H9 (cell line): ENCODE results near the gene VEZT. TPM values are rescaled to one million over a fixed set of nuclear protein-coding genes. Genes with fewer than 3 reads are reported as not detected.
A peak's percentile ranks its signal among the peaks of the same experiment; 100 is the strongest.

Source experiments
- DNase-seq: peaks from one replicate; pipeline ENCODE4 v3.0.0-alpha.2; 2017
- H2AFZ ChIP-seq: one replicate; pipeline ENCODE4 v1.6.1; 2013; ENCODE audit warnings: mild to moderate bottlenecking, low read length, control low read depth, moderate library complexity
- H2AK5ac ChIP-seq: 2 replicates; pipeline ENCODE4 v1.6.1; 2013; ENCODE audit warnings: low read length, control low read depth, mixed read lengths; ENCODE audit not compliant: insufficient read length
- H2BK120ac ChIP-seq: one replicate; pipeline ENCODE4 v1.6.1; 2013; ENCODE audit warnings: low read depth, mild to moderate bottlenecking, low read length, control low read depth, inconsistent platforms; ENCODE audit not compliant: poor library complexity, severe bottlenecking
- H2BK12ac ChIP-seq: 2 replicates; pipeline ENCODE4 v1.6.1; 2013; ENCODE audit warnings: low read length, control low read depth, mixed read lengths, low read depth; ENCODE audit not compliant: insufficient read length
- H2BK15ac ChIP-seq: 2 replicates; pipeline ENCODE4 v1.6.1; 2013; ENCODE audit warnings: low read depth, low read length, control low read depth
- H2BK20ac ChIP-seq: one replicate; pipeline ENCODE4 v1.6.1; 2013; ENCODE audit warnings: low read depth, mild to moderate bottlenecking, low read length, control low read depth, inconsistent platforms; ENCODE audit not compliant: poor library complexity, severe bottlenecking
- H2BK5ac ChIP-seq: 2 replicates; pipeline ENCODE4 v1.6.1; 2013; ENCODE audit warnings: low read length, control low read depth, mixed read lengths; ENCODE audit not compliant: insufficient read length
- H3K14ac ChIP-seq: 2 replicates; pipeline ENCODE4 v1.6.1; 2013; ENCODE audit warnings: low read length, control low read depth; ENCODE audit not compliant: insufficient read depth
- H3K18ac ChIP-seq: 2 replicates; pipeline ENCODE4 v1.6.1; 2013; ENCODE audit warnings: low read depth, mild to moderate bottlenecking, mixed read lengths, low read length, control low read depth; ENCODE audit not compliant: insufficient read length
- H3K23ac ChIP-seq: 2 replicates; pipeline ENCODE4 v1.6.1; 2013; ENCODE audit warnings: low read length, control low read depth, mixed read lengths, low read depth; ENCODE audit not compliant: insufficient read length
- H3K23me2 ChIP-seq: 2 replicates; pipeline ENCODE4 v1.6.1; 2013; ENCODE audit warnings: low read depth, mild to moderate bottlenecking, mixed read lengths, low read length, control low read depth; ENCODE audit not compliant: insufficient read length, poor library complexity, severe bottlenecking
- H3K27ac ChIP-seq: 2 replicates; pipeline ENCODE4 v1.5.1; 2013; ENCODE audit warnings: low read length, control low read depth, mixed read lengths, low read depth; ENCODE audit not compliant: insufficient read length
- H3K27me3 ChIP-seq: 2 replicates; pipeline ENCODE4 v1.6.1; 2013; ENCODE audit warnings: low read length, control low read depth, inconsistent platforms; ENCODE audit not compliant: insufficient read depth
- H3K4ac ChIP-seq: 2 replicates; pipeline ENCODE4 v1.6.1; 2013; ENCODE audit warnings: low read depth, mild to moderate bottlenecking, control low read depth, inconsistent platforms, low read length, moderate library complexity
- H3K4me1 ChIP-seq: 2 replicates; pipeline ENCODE4 v1.6.1; 2013; ENCODE audit warnings: low read length, control low read depth, inconsistent platforms; ENCODE audit not compliant: insufficient read depth
- H3K4me2 ChIP-seq: 2 replicates; pipeline ENCODE4 v1.6.1; 2013; ENCODE audit warnings: low read length, control low read depth, mixed read lengths; ENCODE audit not compliant: insufficient read length, insufficient read depth
- H3K56ac ChIP-seq: 2 replicates; pipeline ENCODE4 v1.6.1; 2013; ENCODE audit warnings: low read depth, mild to moderate bottlenecking, mixed read lengths, low read length, control low read depth; ENCODE audit not compliant: insufficient read length
- H3K79me1 ChIP-seq: 2 replicates; pipeline ENCODE4 v1.6.1; 2013; ENCODE audit warnings: low read depth, mild to moderate bottlenecking, moderate library complexity, low read length, control low read depth, inconsistent platforms; ENCODE audit not compliant: insufficient read depth, poor library complexity, severe bottlenecking
- H3K79me2 ChIP-seq: 2 replicates; pipeline ENCODE4 v1.6.1; 2013; ENCODE audit warnings: low read length, control low read depth, inconsistent platforms; ENCODE audit not compliant: insufficient read depth
- H3K9ac ChIP-seq: 2 replicates; pipeline ENCODE4 v1.6.1; 2013; ENCODE audit warnings: low read length, control low read depth, mixed read lengths; ENCODE audit not compliant: insufficient read length; ENCODE audit errors: extremely low read depth
- H3K9me3 ChIP-seq: one replicate; pipeline ENCODE4 v1.6.1; 2013; ENCODE audit warnings: low read depth, low read length, inconsistent platforms; ENCODE audit not compliant: control insufficient read depth
- H3T11ph ChIP-seq: one replicate; pipeline ENCODE4 v1.6.1; 2013; ENCODE audit warnings: mild to moderate bottlenecking, low read length, control low read depth, inconsistent platforms
- H4K20me1 ChIP-seq: one replicate; pipeline ENCODE4 v1.6.1; 2013; ENCODE audit not compliant: control insufficient read depth, insufficient read length, insufficient read depth
- H4K5ac ChIP-seq: 2 replicates; pipeline ENCODE4 v1.6.1; 2013; ENCODE audit warnings: low read depth, mild to moderate bottlenecking, mixed read lengths, low read length, control low read depth; ENCODE audit not compliant: insufficient read length
- H4K8ac ChIP-seq: replicated peaks from 2 replicates; pipeline ENCODE4 v1.6.1; 2013; ENCODE audit warnings: low read length, control low read depth, mixed read lengths, low read depth; ENCODE audit not compliant: insufficient read length
- H4K91ac ChIP-seq: 2 replicates; pipeline ENCODE4 v1.6.1; 2013; ENCODE audit warnings: low read depth, mild to moderate bottlenecking, moderate library complexity, mixed read lengths, low read length, control low read depth; ENCODE audit not compliant: insufficient read length
- H3K27ac Mint-ChIP-seq, 3 experiments: 2 replicates in 2 of 3; 3 replicates in 1 of 3; pipeline ENCODE4 v1.8.0; 2020 to 2021; ENCODE audit warnings: mixed read lengths in 3 of 3, mild to moderate bottlenecking in 1 of 3, moderate library complexity in 1 of 3
- H3K27me3 Mint-ChIP-seq: 2 replicates; pipeline ENCODE4 v1.8.0; 2021; ENCODE audit warnings: low read depth, mild to moderate bottlenecking, moderate library complexity, mixed read lengths
- H3K36me3 Mint-ChIP-seq, 3 experiments: 2 replicates in 2 of 3; 3 replicates in 1 of 3; pipeline ENCODE4 v1.8.0; 2020 to 2021; ENCODE audit warnings: low read depth in 3 of 3, mixed read lengths in 3 of 3; ENCODE audit not compliant: insufficient read depth in 1 of 3
- H3K4me1 Mint-ChIP-seq, 2 experiments: 2 replicates each; pipeline ENCODE4 v1.8.0; 2020; ENCODE audit warnings: mixed read lengths in 2 of 2
- H3K4me3 Mint-ChIP-seq, 2 experiments: 2 replicates in 1 of 2; 3 replicates in 1 of 2; pipeline ENCODE4 v1.8.0; 2020 to 2021; ENCODE audit warnings: mild to moderate bottlenecking in 2 of 2, mixed read lengths in 2 of 2, moderate library complexity in 1 of 2
- H3K9me3 Mint-ChIP-seq, 2 experiments: 2 replicates in 1 of 2; 3 replicates in 1 of 2; pipeline ENCODE4 v1.8.0; 2020; ENCODE audit warnings: mild to moderate bottlenecking in 2 of 2, mixed read lengths in 2 of 2, moderate library complexity in 1 of 2
- WGBS: extraction: QIAGEN DNeasy Blood & Tissue Kit; methylation state at CpG from one replicate; pipeline ENCODE4 v1.1.7; 2013; ENCODE audit warnings: missing lambda C conversion rate, low lambda C conversion rate, mixed read lengths; ENCODE audit not compliant: insufficient read length; ENCODE audit errors: extremely low coverage; 5-methylcytosine and 5-hydroxymethylcytosine counted together
- total RNA-seq: library from RNA; stranded (reverse); gene quantifications from 2 replicates; pipeline ENCODE4 v1.2.1, GENCODE V29; 2021
- TF ChIP-seq, protein P1 (sequence below): fragments of 200-600 bp; sonication (generic); conservative IDR thresholded peaks from 3 replicates; pipeline ENCODE4 v1.8.0; 2021; ENCODE audit warnings: antibody characterized with exemption, mild to moderate bottlenecking

The VEZT gene
- total RNA-seq, 1 experiment from 2014 or later = 69.8 TPM

GRCh38 chr12:95191060-95191696 is 26.4 kb upstream of the VEZT start:
- no peak overlapping the region for H3K4me3 Mint-ChIP-seq
- H3K36me3 Mint-ChIP-seq = peaks cover 0 to 11% (median 4%) of the 10 kb centered on the region in 3 experiments; a peak in 3 of 7 replicates
- H3T11ph ChIP-seq = no peak overlapping the region
- H3K27ac Mint-ChIP-seq = peak overlapping the region in 1 of 3 experiments; percentile 22; a peak in 2 of 7 replicates
- H2BK5ac ChIP-seq = no peak overlapping the region
- DNase-seq = no peak
- H2BK120ac ChIP-seq = no peak overlapping the region
- peaks cover 3% of the 10 kb centered on the region for H3K79me1 ChIP-seq
- H2BK15ac ChIP-seq = no peak overlapping the region
- H3K79me2 ChIP-seq = peaks cover 2% of the 10 kb centered on the region; the same call in 1 of the 2 replicates
- no peak overlapping the region for H4K8ac ChIP-seq
- peaks cover 30 to 35% of the 10 kb centered on the region in 2 experiments for H3K4me1 Mint-ChIP-seq
- no peaks in the 10 kb centered on the region for H3K27me3 ChIP-seq
- no peaks in the 10 kb centered on the region for H3K9me3 ChIP-seq
- no peak overlapping the region for H2BK20ac ChIP-seq
- TF ChIP-seq, protein P1, sequence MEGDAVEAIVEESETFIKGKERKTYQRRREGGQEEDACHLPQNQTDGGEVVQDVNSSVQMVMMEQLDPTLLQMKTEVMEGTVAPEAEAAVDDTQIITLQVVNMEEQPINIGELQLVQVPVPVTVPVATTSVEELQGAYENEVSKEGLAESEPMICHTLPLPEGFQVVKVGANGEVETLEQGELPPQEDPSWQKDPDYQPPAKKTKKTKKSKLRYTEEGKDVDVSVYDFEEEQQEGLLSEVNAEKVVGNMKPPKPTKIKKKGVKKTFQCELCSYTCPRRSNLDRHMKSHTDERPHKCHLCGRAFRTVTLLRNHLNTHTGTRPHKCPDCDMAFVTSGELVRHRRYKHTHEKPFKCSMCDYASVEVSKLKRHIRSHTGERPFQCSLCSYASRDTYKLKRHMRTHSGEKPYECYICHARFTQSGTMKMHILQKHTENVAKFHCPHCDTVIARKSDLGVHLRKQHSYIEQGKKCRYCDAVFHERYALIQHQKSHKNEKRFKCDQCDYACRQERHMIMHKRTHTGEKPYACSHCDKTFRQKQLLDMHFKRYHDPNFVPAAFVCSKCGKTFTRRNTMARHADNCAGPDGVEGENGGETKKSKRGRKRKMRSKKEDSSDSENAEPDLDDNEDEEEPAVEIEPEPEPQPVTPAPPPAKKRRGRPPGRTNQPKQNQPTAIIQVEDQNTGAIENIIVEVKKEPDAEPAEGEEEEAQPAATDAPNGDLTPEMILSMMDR = no peak
- H2BK12ac ChIP-seq = no peak overlapping the region
- no peak overlapping the region for H3K14ac ChIP-seq
- no peak overlapping the region for H3K56ac ChIP-seq
- no peak overlapping the region for H3K27ac ChIP-seq
- H2AK5ac ChIP-seq = no peak overlapping the region
- no CpG with 5 or more reads among the region's 1 CpG for WGBS
- no peak overlapping the region for H2AFZ ChIP-seq
- H3K4me2 ChIP-seq = no peak overlapping the region
- no peak overlapping the region for H3K4ac ChIP-seq
- H4K5ac ChIP-seq = no peak overlapping the region
- H3K18ac ChIP-seq = no peak overlapping the region
- H3K23ac ChIP-seq = no peak overlapping the region
- H3K23me2 ChIP-seq = no peaks in the 10 kb centered on the region
- no peaks in the 10 kb centered on the region for H4K20me1 ChIP-seq
- peaks cover 2% of the 10 kb centered on the region; the same call in 1 of the 2 replicates for H3K4me1 ChIP-seq
- H3K9me3 Mint-ChIP-seq = no peaks in the 10 kb centered on the region
- H3K9ac ChIP-seq = no peak overlapping the region
- no peak overlapping the region for H4K91ac ChIP-seq
- H3K27me3 Mint-ChIP-seq = no peaks in the 10 kb centered on the region
